Measurements from ENCODE around the gene ESRRB.

DNA sequence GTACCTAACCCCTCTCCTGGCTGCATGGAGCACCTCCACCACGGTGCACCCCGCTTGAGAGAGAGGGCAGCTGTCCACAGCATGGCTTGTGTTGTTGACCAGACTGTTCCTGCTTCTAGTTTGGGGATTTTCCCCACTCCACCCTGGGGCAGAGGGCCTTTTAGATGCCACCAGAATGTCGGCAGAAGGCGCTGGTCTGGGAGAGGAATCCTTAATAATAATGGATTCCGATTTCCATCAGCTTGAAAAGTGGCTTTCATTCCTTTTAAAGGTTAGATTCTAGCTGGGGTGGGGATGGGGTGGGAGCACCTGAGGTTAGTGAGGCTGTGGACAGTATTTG is 1.8 kb downstream of the ESRRB start:
- TF ChIP-seq, protein P1, sequence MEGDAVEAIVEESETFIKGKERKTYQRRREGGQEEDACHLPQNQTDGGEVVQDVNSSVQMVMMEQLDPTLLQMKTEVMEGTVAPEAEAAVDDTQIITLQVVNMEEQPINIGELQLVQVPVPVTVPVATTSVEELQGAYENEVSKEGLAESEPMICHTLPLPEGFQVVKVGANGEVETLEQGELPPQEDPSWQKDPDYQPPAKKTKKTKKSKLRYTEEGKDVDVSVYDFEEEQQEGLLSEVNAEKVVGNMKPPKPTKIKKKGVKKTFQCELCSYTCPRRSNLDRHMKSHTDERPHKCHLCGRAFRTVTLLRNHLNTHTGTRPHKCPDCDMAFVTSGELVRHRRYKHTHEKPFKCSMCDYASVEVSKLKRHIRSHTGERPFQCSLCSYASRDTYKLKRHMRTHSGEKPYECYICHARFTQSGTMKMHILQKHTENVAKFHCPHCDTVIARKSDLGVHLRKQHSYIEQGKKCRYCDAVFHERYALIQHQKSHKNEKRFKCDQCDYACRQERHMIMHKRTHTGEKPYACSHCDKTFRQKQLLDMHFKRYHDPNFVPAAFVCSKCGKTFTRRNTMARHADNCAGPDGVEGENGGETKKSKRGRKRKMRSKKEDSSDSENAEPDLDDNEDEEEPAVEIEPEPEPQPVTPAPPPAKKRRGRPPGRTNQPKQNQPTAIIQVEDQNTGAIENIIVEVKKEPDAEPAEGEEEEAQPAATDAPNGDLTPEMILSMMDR (conservative IDR thresholded peaks at IDR 0.05; ENCODE audit: low read length) = no peak
- TF ChIP-seq EZH2phosphoT487 (IDR thresholded peaks at IDR 0.05; ENCODE audit: borderline replicate concordance) = no peak
